Karpas-422 (cell line): ENCODE measurements around the gene FSIP1. TPM values are rescaled to one million over a fixed set of nuclear protein-coding genes. Genes with fewer than 3 reads are reported as not detected.
A peak's percentile ranks its signal among the peaks of the same experiment; 100 is the strongest.

ENCODE experiments used
- DNase-seq: peaks from one replicate; pipeline ENCODE4 v3.0.0-alpha.2; 2015
- H2AFZ ChIP-seq: fragments of 200-600 bp; sonication (generic); 2 replicates; pipeline ENCODE4 v1.6.1; 2014; ENCODE audit warnings: antibody characterized with exemption, low read length, mixed read lengths
- H3K27ac ChIP-seq: fragments of 200-600 bp; sonication (generic); 2 replicates; pipeline ENCODE4 v1.5.1; 2014; ENCODE audit warnings: mild to moderate bottlenecking, low read length, moderate library complexity
- H3K27me3 ChIP-seq: fragments of 200-600 bp; sonication (generic); 2 replicates; pipeline ENCODE4 v1.6.1; 2014; ENCODE audit warnings: low read length, mixed read lengths
- H3K36me3 ChIP-seq: fragments of 200-600 bp; sonication (generic); 2 replicates; pipeline ENCODE4 v1.6.1; 2014; ENCODE audit warnings: low read length, mixed read lengths; ENCODE audit not compliant: insufficient read depth
- H3K4me1 ChIP-seq: fragments of 200-600 bp; sonication (generic); 2 replicates; pipeline ENCODE4 v1.6.1; 2014; ENCODE audit warnings: mild to moderate bottlenecking, low read length, mixed read lengths
- H3K4me2 ChIP-seq: fragments of 200-600 bp; sonication (generic); 2 replicates; pipeline ENCODE4 v1.6.1; 2014; ENCODE audit warnings: low read length, low read depth, mild to moderate bottlenecking; ENCODE audit not compliant: poor library complexity, severe bottlenecking
- H3K4me3 ChIP-seq: fragments of 200-600 bp; sonication (generic); 2 replicates; pipeline ENCODE4 v1.5.1; 2014; ENCODE audit warnings: mild to moderate bottlenecking, antibody characterized with exemption, low read length, mixed read lengths
- H3K79me2 ChIP-seq: fragments of 200-600 bp; sonication (generic); 2 replicates; pipeline ENCODE4 v1.6.1; 2014; ENCODE audit warnings: mild to moderate bottlenecking, low read length, mixed read lengths
- H3K9ac ChIP-seq: fragments of 200-600 bp; sonication (generic); 2 replicates; pipeline ENCODE4 v1.6.0; 2014; ENCODE audit warnings: low read length
- H3K9me2 ChIP-seq: fragments of 200-600 bp; sonication (generic), shearing (Covaris generic); replicated peaks from 2 replicates; pipeline ENCODE4 v1.6.0; 2014; ENCODE audit warnings: mild to moderate bottlenecking, low read length, moderate library complexity; ENCODE audit not compliant: insufficient read depth
- H3K9me3 ChIP-seq: fragments of 300-700, 200-600 bp; sonication (generic); 2 replicates; pipeline ENCODE4 v1.6.1; 2014; ENCODE audit warnings: low read length, mixed read lengths
- H4K20me1 ChIP-seq: fragments of 200-600 bp; sonication (generic); 2 replicates; pipeline ENCODE4 v1.6.1; 2014; ENCODE audit warnings: mild to moderate bottlenecking, antibody characterized with exemption, low read length, low read depth; ENCODE audit not compliant: insufficient read depth
- total RNA-seq: library from RNA; depleted of rRNA; stranded (reverse); fragments of >200 nt; shearing (Covaris generic); gene quantifications from 2 replicates; pipeline ENCODE4 v1.2.3, GENCODE V29; 2014; ENCODE audit warnings: low replicate concordance

Gene FSIP1
- total RNA-seq, 1 experiment from 2014 or later, result 0.07 TPM

DNA sequence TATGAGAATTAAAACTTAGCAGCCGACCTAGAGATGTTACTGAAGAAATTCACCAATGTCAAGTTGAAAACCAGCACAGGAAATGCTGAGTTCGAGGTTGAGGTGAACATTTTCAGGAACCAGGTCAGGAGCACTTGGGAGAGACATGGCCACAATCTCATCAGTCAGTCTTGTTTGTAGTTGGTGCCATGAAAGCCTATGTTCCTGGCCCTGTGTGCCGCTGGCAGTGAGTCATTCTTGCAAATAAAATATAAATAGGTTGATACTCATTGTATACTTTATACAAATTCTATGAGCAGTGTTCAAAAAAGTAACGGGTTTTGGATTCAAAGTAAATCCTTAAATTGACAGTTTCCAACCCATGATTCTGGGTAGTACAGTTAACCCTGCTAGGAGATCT lies 1.5 kb upstream of the FSIP1 start:
- no peaks in the 10 kb centered on the region for H3K27me3 ChIP-seq
- no peaks in the 10 kb centered on the region for H3K9me2 ChIP-seq
- H3K9me3 ChIP-seq, result no peaks in the 10 kb centered on the region
- H3K4me3 ChIP-seq, result peak overlapping the region; percentile 77
- no peaks in the 10 kb centered on the region for H4K20me1 ChIP-seq
- H2AFZ ChIP-seq, result no peak overlapping the region
- H3K27ac ChIP-seq, result no peak overlapping the region
- H3K9ac ChIP-seq, result peak overlapping the region; percentile 77
- peaks cover 16% of the 10 kb centered on the region for H3K4me1 ChIP-seq
- peak overlapping the region; percentile 85 for H3K4me2 ChIP-seq
- no peaks in the 10 kb centered on the region for H3K36me3 ChIP-seq
- peak; percentile 42 for DNase-seq
- H3K79me2 ChIP-seq, result peaks cover 8% of the 10 kb centered on the region

DNA sequence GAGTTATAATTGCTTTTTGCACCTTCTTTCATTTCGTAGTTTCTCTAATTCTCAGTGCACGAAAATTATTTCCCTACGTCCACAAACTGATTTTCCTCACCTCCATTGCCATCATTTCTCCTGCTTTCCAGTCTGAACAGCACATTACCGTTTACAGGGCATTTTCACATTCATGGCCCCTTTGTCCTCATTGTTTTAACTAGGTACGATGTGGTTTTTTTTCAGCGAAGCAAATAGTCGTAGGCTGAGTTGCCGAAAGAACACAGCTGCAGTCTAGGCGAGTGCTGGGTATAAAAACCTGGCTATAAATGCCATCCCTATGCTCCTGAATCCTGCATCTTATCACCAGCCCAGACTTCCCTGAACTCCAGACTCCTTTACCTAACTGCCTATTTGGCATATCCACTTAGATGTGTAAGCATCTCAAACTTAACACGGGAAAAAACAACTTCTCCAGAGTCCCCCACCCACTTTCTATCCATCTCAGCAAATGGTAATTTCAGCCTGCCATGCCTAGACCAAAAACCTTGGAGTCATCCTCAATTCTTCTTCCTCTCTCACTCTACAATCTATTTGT lies 691 bp upstream of the FSIP1 start:
- Histone ChIP-seq H3K4me3 (peak overlapping the region; percentile 77), H3K4me1 (peaks cover 16% of the 10 kb centered on the region), H3K36me3 (no peaks in the 10 kb centered on the region), H3K4me2 (peak overlapping the region; percentile 85), H3K9me2 (no peaks in the 10 kb centered on the region), H3K27me3 (no peaks in the 10 kb centered on the region), H3K9ac (peak overlapping the region; percentile 77), H3K79me2 (peaks cover 8% of the 10 kb centered on the region), H4K20me1 (no peaks in the 10 kb centered on the region), H3K9me3 (no peaks in the 10 kb centered on the region), H2AFZ (peak overlapping the region; percentile 66), H3K27ac (no peak overlapping the region)
- peak; percentile 51 for DNase-seq

DNA sequence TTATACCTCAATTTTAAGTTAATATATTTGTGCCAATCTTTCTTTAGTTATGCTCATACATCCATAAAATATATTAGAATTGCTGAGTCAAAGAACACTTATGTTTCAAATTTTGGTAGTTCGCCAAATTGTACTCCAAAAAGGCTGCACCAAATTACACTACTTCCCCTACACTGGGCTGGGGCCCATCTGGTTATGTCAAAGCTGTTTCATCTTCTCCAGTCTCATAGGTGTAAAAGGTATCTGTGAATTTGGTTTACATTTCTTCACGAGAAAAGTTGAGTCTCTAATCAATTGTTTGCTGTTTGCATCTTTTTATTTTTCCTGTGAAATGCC lies 706 bp downstream of the FSIP1 start:
- no peak overlapping the region for H3K27ac ChIP-seq
- H3K9me2 ChIP-seq, result no peaks in the 10 kb centered on the region
- H3K4me1 ChIP-seq, result peaks cover 16% of the 10 kb centered on the region
- H3K4me2 ChIP-seq, result peak overlapping the region; percentile 60
- peak overlapping the region; percentile 77 for H3K4me3 ChIP-seq
- no peaks in the 10 kb centered on the region for H3K36me3 ChIP-seq
- no peaks in the 10 kb centered on the region for H3K27me3 ChIP-seq
- no peaks in the 10 kb centered on the region for H3K9me3 ChIP-seq
- H2AFZ ChIP-seq, result peak overlapping the region; percentile 89
- H4K20me1 ChIP-seq, result no peaks in the 10 kb centered on the region
- DNase-seq, result peak; percentile 46
- H3K9ac ChIP-seq, result peak overlapping the region; percentile 43
- peaks cover 8% of the 10 kb centered on the region for H3K79me2 ChIP-seq

DNA sequence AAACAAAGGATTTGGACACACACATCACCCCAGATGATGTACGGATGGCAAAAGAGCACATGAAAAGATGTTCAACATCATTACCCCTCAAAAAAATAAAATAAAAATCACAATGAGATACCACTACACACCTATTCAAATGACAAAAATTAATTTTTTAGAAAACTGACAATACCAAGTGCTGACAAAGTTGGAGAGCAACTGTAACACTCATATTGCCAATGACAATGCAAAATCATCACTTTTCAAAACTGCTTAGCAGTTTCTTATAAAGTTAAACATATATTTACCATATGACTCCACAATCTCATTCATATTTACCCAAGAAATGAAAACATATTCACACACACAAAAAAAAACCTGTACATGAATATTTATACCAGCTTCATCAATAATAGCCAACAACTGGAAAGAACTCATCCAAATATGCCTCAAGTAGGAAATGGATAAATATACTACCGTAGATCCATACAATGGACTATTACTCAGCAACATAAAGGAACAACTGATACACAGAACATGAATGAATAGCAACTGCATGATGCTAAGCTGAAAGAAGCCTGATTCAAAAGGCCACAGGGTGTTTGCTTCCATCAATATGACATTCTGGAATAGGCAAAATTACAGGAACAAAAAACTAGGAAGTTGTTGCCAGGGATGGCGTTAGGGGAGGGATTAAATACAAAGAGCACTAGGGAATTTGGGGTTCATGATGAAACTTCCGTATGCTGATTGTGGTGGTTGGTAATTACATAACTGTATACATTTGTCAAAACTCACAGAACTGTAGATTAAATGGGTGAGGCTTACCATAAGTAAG lies 1.3 kb downstream of the FSIP1 start:
- H2AFZ ChIP-seq, result no peak overlapping the region
- no peak overlapping the region for H3K9ac ChIP-seq
- H3K27ac ChIP-seq, result no peak overlapping the region
- H3K27me3 ChIP-seq, result no peaks in the 10 kb centered on the region
- H3K4me2 ChIP-seq, result peak overlapping the region; percentile 60
- H3K4me3 ChIP-seq, result no peak overlapping the region
- H4K20me1 ChIP-seq, result no peaks in the 10 kb centered on the region
- H3K36me3 ChIP-seq, result no peaks in the 10 kb centered on the region
- H3K4me1 ChIP-seq, result peaks cover 16% of the 10 kb centered on the region
- H3K79me2 ChIP-seq, result peaks cover 8% of the 10 kb centered on the region
- no peaks in the 10 kb centered on the region for H3K9me3 ChIP-seq
- H3K9me2 ChIP-seq, result no peaks in the 10 kb centered on the region
- DNase-seq, result no peak

DNA sequence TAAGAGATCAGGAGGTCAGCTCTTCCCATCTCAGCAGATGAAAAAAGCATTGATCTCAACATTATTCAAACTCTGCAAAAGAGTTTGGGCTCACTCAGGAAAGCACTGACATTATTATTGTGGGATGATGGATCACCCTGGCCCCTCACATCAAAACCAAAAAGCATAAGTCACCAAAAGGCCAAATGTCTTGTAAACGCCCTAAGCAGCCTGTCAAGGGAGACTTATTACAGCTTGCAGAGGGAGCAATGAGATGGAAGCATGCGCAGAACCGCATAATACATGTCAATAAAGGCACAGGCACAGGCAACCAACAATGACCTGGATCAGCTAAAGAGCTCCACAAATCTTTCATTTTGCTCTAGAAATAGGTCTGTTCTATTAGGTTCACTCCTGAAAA lies 4.6 kb downstream of the FSIP1 start:
- Histone ChIP-seq H3K4me1 (peaks cover 4% of the 10 kb centered on the region), H3K36me3 (no peaks in the 10 kb centered on the region), H3K79me2 (no peaks in the 10 kb centered on the region; the same call in 1 of the 2 replicates), H3K27ac (no peak overlapping the region), H3K4me3 (no peak overlapping the region), H2AFZ (no peak overlapping the region), H3K4me2 (no peak overlapping the region), H3K9ac (no peak overlapping the region), H3K27me3 (no peaks in the 10 kb centered on the region), H3K9me2 (no peaks in the 10 kb centered on the region), H3K9me3 (no peaks in the 10 kb centered on the region), H4K20me1 (no peaks in the 10 kb centered on the region)
- no peak for DNase-seq

DNA sequence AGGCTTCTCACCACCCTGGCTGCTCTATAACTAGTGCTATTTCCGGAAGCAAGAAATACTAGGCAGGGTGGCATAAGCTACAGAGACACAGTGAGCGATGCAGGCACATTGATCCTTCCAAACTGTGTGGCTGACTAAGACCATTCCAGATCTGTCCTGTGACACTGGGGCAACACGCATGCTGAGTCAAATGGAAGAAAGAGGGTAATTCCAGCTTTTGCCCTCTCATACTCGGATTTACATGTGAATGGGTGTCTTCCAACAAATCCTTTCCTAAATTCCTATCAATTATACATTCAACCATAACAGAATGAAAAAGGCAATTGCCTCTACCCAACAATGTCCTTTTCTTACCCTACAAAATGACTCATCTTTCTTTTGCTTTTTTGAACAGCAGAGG lies 5.1 kb downstream of the FSIP1 start:
- H3K79me2 ChIP-seq, result no peaks in the 10 kb centered on the region

DNA sequence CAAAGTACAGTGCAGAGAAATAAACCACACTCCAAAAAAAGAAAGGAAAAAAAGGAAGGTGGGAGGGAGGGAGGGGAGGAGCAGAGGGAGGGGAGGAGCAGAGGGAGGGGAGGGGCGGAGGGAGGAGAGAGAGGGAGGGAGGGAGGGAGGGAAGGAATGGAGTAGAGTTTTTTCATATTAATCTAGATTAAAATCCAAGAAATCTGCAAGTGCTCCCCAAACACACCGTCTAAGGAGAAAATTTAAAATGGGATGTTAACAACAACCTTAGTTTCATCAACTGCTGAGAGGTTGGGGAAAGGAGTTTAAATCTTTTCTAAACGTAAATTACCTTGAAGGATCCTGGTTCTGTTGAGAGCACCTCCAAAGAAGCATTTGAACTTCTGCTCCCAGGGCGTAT lies 6.6 kb downstream of the FSIP1 start:
- H3K79me2 ChIP-seq, result no peaks in the 10 kb centered on the region
- H3K9me2 ChIP-seq, result no peaks in the 10 kb centered on the region
- H3K9me3 ChIP-seq, result no peaks in the 10 kb centered on the region
- DNase-seq, result no peak
- no peak overlapping the region for H3K4me2 ChIP-seq
- H3K4me3 ChIP-seq, result no peak overlapping the region
- no peak overlapping the region for H3K9ac ChIP-seq
- no peaks in the 10 kb centered on the region for H3K27me3 ChIP-seq
- no peaks in the 10 kb centered on the region for H4K20me1 ChIP-seq
- no peaks in the 10 kb centered on the region for H3K4me1 ChIP-seq
- H2AFZ ChIP-seq, result no peak overlapping the region
- no peak overlapping the region for H3K27ac ChIP-seq
- no peaks in the 10 kb centered on the region for H3K36me3 ChIP-seq

More for the DNA sequence above, 5.1 kb downstream of the FSIP1 start:
- no peak overlapping the region for H2AFZ ChIP-seq
- no peak for DNase-seq
- H3K4me3 ChIP-seq, result no peak overlapping the region
- no peaks in the 10 kb centered on the region for H4K20me1 ChIP-seq
- H3K4me2 ChIP-seq, result no peak overlapping the region
- H3K27me3 ChIP-seq, result no peaks in the 10 kb centered on the region
- no peaks in the 10 kb centered on the region for H3K9me2 ChIP-seq
- H3K4me1 ChIP-seq, result peaks cover 4% of the 10 kb centered on the region
- H3K9me3 ChIP-seq, result no peaks in the 10 kb centered on the region
- no peak overlapping the region for H3K27ac ChIP-seq
- H3K9ac ChIP-seq, result no peak overlapping the region
- no peaks in the 10 kb centered on the region for H3K36me3 ChIP-seq

DNA sequence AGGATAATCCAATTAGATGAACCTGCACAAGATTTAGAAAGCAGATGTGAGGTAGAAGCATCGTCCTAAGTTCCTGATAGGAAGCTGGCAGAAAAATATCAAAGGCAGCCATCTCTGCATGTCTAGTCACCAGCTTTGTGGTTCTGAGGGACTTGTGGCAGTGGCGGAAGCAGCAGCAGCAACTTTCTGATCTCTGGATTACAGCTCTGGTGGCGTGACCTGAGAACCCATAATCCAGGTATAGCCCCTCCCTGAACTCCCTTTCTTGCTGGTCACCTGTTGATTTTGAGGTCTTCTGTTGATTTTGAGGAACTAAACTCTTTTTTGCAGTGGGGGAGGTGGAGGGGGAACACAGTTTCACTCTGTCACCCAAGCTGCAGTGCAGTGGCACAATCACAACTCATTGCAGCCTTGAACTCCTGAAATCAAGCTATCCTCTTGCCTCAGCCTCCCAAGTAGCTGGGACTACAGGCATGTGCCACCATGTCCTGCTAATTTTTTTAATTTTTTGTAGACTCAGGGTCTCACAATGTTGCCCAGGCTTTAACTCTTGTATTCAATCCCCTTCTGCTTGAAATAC lies 7.9 kb downstream of the FSIP1 start:
- H3K36me3 ChIP-seq, result no peaks in the 10 kb centered on the region
- H3K9me2 ChIP-seq, result no peaks in the 10 kb centered on the region
- H3K4me1 ChIP-seq, result no peaks in the 10 kb centered on the region
- DNase-seq, result no peak
- H3K4me2 ChIP-seq, result no peak overlapping the region
- H3K79me2 ChIP-seq, result no peaks in the 10 kb centered on the region
- H4K20me1 ChIP-seq, result no peaks in the 10 kb centered on the region
- H3K9ac ChIP-seq, result no peak overlapping the region
- H3K27ac ChIP-seq, result no peak overlapping the region
- H3K27me3 ChIP-seq, result no peaks in the 10 kb centered on the region
- no peak overlapping the region for H2AFZ ChIP-seq
- no peaks in the 10 kb centered on the region for H3K9me3 ChIP-seq
- H3K4me3 ChIP-seq, result no peak overlapping the region
